MCF 10A (cell line): Measurements from ENCODE around the gene CYB5D1. TPM values are rescaled to one million over a fixed set of nuclear protein-coding genes. Genes with fewer than 3 reads are reported as not detected.
A peak's percentile ranks its signal among the peaks of the same experiment; 100 is the strongest.

ENCODE experiments used
- BruUV-seq: library from RNA; stranded (reverse); fragments of 400-500 nt; replicated peaks from 2 replicates; lab custom pipeline; 2021; lab: Mats Ljungman, UMichigan
- CTCF ChIA-PET: fragments of 300-600 bp; sonication (Branson Sonifier 250); formaldehyde crosslinking; extraction: SDS; loops from one replicate; lab custom pipeline; 2021; ENCODE audit warnings: antibody characterized with exemption, inconsistent platforms; lab: Yijun Ruan, JAX
- POLR2A ChIA-PET: fragments of 300-600, 350-650 bp; sonication (Branson Sonifier 250); formaldehyde crosslinking; extraction: SDS; loops from one replicate; lab custom pipeline; 2020; ENCODE audit warnings: antibody characterized with exemption, inconsistent platforms; lab: Yijun Ruan, JAX
- DNase-seq: peaks from one replicate; pipeline ENCODE4 v3.0.0-alpha.2; 2018; ENCODE audit not compliant: unreplicated experiment
- H3K27ac Mint-ChIP-seq: one replicate; pipeline ENCODE4 v1.8.0; 2022; ENCODE audit warnings: mild to moderate bottlenecking, low read depth, mixed read lengths; ENCODE audit not compliant: unreplicated experiment
- H3K27me3 Mint-ChIP-seq: one replicate; pipeline ENCODE4 v1.8.0; 2022; ENCODE audit warnings: mixed read lengths; ENCODE audit not compliant: insufficient read depth, unreplicated experiment
- H3K36me3 Mint-ChIP-seq: one replicate; pipeline ENCODE4 v1.8.0; 2022; ENCODE audit warnings: mild to moderate bottlenecking, moderate library complexity, mixed read lengths; ENCODE audit not compliant: insufficient read depth, unreplicated experiment
- H3K4me1 Mint-ChIP-seq: one replicate; pipeline ENCODE4 v1.8.0; 2022; ENCODE audit warnings: mixed read lengths; ENCODE audit not compliant: insufficient read depth, unreplicated experiment
- H3K4me3 Mint-ChIP-seq: one replicate; pipeline ENCODE4 v1.8.0; 2022; ENCODE audit warnings: mild to moderate bottlenecking, moderate library complexity, mixed read lengths; ENCODE audit not compliant: unreplicated experiment
- H3K9me3 Mint-ChIP-seq: one replicate; pipeline ENCODE4 v1.8.0; 2022; ENCODE audit warnings: mixed read lengths; ENCODE audit not compliant: unreplicated experiment
- CTCF ChIP-seq: fragments of 200-600 bp; IDR thresholded peaks from one replicate; pipeline ENCODE4 v1.8.0; 2022; ENCODE audit warnings: antibody characterized with exemption, mild to moderate bottlenecking; ENCODE audit not compliant: unreplicated experiment
- intact Hi-C: fragments of 100-400 bp; cut with micrococcal nuclease; formaldehyde crosslinking; loops from 2 replicates; pipeline ENCODE4 v1.14.1; 2022
- total RNA-seq: library from RNA; stranded (reverse); gene quantifications from 2 replicates; pipeline ENCODE4 v1.2.3, GENCODE V29; 2022

The CYB5D1 gene
- total RNA-seq, 1 experiment from 2014 or later = 23.1 TPM

DNA sequence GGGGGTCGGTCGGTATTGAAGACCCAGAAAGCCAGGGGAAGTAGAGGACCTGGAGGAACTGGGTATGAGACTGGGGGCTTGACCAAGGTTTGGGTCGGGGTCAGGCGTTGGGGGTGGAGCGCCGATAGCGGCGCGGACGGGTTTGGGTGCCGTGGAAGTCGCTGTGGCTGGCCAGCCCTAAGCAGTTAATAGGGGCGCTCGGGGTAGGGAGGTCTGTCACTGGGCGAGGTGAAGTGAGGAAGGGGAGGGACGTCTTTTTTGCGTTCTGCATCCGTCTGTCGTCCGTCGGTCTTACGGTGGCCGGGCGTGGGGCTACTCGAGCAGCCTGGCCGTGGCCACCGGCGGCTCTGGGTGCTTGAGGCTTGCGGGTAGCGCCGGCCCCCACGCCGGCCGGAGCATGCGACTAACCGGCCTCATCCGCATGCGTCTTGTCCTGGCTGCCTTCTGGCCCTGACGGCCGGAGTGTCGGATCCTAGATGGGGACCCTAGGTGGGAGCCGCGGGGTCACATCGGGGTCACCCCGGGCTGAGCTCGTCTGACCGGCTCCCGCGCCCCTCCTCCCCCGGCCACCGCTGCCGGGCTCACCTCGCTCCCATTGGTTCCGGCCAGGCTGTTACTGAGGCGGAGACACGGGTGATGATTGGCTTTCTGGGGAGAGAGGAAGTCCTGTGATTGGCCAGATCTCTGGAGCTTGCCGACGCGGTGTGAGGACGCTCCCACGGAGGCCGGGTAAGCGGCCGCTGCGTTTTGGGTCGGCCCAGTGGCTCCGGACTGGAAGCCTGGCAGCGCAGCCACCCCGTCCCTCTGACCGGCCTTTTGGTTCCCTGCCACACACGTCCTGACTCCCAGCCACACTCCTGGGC, 13.3 kb upstream of the CYB5D1 start:
- TSS peak; percentile 21 for BruUV-seq
- no peak for TF ChIP-seq CTCF
- Mint-ChIP-seq H3K36me3 (peaks cover 57% of the 10 kb centered on the region), H3K9me3 (no peaks in the 10 kb centered on the region), H3K27me3 (no peaks in the 10 kb centered on the region), H3K27ac (peak overlapping the region; percentile 87), H3K4me1 (peaks cover 27% of the 10 kb centered on the region), H3K4me3 (peak overlapping the region; percentile 79)
- intact Hi-C loops = loop anchor here (1.0 kb wide), 1 partner anchor 8 kb away; no protein-coding TSS in a partner anchor
- ChIA-PET CTCF (interaction anchor here (0.6 to 2.4 kb wide), 14 partner anchors 10 to 278 kb away, joined by 3 to 17 read pairs (median 4); partner anchors contain the start of genes KDM6B and NAA38), POLR2A (interaction anchor here (0.6 to 5.7 kb wide), 23 partner anchors 10 to 601 kb away, joined by 3 to 97 read pairs (median 4); partner anchors contain the start of genes ALOXE3, CNTROB, CYB5D1 and KDM6B)
- peak; percentile 96 for DNase-seq

- intact Hi-C loops = no loop called here
Measured at GRCh38 chr17:7845359-7846062, 12.3 kb upstream of the CYB5D1 start.

DNA sequence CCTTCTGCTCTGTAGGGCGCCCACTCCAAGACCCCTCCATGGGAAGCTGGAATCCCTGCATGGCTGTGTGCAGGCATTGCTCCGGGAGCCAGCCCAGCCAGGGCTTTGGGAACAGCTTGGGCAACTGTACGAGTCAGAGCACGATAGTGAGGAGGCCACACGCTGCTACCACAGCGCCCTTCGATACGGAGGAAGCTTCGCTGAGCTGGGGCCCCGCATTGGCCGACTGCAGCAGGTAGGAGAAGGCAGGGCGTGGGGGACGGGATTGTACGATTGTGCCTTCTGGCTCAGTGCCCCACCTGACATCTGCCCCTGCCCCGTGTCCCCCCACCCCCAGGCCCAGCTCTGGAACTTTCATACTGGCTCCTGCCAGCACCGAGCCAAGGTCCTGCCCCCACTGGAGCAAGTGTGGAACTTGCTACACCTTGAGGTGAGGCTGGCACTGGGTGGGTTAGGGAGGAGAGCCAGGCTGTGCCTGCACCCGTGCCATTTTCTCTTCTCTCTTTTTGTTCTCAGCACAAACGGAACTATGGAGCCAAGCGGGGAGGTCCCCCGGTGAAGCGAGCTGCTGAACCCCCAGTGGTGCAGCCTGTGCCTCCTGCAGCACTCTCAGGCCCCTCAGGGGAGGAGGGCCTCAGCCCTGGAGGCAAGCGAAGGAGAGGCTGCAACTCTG, 11.6 kb upstream of the CYB5D1 start:
- no peak overlapping the region for H3K4me3 Mint-ChIP-seq
- POLR2A ChIA-PET = interaction anchor here (4.9 kb wide), 1 partner anchor 11 kb away, joined by 97 read pairs; the partner anchor contains the start of gene KDM6B
- no peaks in the 10 kb centered on the region for H3K27me3 Mint-ChIP-seq
- no peak overlapping the region for H3K27ac Mint-ChIP-seq
- no peak for TF ChIP-seq CTCF
- peaks cover 56% of the 10 kb centered on the region for H3K36me3 Mint-ChIP-seq
- H3K9me3 Mint-ChIP-seq = no peaks in the 10 kb centered on the region
- intact Hi-C loops = no loop called here
- DNase-seq = no peak
- peaks cover 13% of the 10 kb centered on the region for H3K4me1 Mint-ChIP-seq
- no TSS peak for BruUV-seq
- CTCF ChIA-PET = interaction anchor here (0.5 to 2.4 kb wide), 6 partner anchors 11 to 459 kb away, joined by 3 to 17 read pairs (median 4); partner anchors contain the start of gene KDM6B

More at GRCh38 chr17:7845359-7846062, 12.3 kb upstream of the CYB5D1 start:
- peaks cover 20% of the 10 kb centered on the region for H3K4me1 Mint-ChIP-seq
- BruUV-seq = no TSS peak
- H3K27ac Mint-ChIP-seq = no peak overlapping the region
- ChIA-PET CTCF (interaction anchor here (0.5 to 2.4 kb wide), 14 partner anchors 11 to 460 kb away, joined by 3 to 17 read pairs (median 4); partner anchors contain the start of genes KDM6B and NAA38), POLR2A (interaction anchor here (0.6 to 5.7 kb wide), 17 partner anchors 11 to 600 kb away, joined by 3 to 97 read pairs (median 4); partner anchors contain the start of genes ALOXE3, CNTROB, CYB5D1 and KDM6B)
- no peaks in the 10 kb centered on the region for H3K9me3 Mint-ChIP-seq
- H3K4me3 Mint-ChIP-seq = peak overlapping the region; percentile 79
- H3K36me3 Mint-ChIP-seq = peaks cover 53% of the 10 kb centered on the region
- no peak for TF ChIP-seq CTCF
- no peaks in the 10 kb centered on the region for H3K27me3 Mint-ChIP-seq
- no peak for DNase-seq
